GM12873 (cell line): ENCODE measurements around the gene CARD9.
A peak's percentile ranks its signal among the peaks of the same experiment; 100 is the strongest.

ENCODE experiments used
- CTCF ChIP-seq: IDR thresholded peaks from 2 replicates; pipeline ENCODE4 v1.5.1; 2012; ENCODE audit warnings: low read depth, mild to moderate bottlenecking, moderate library complexity, low read length, control low read depth; ENCODE audit not compliant: insufficient read depth; ENCODE audit errors: missing control alignments

Gene CARD9

GRCh38 chr9:136403915-136404800, 30.7 kb upstream of the CARD9 start:
- TF ChIP-seq CTCF = no peak

- TF ChIP-seq CTCF = peak; percentile 15
Observed at GRCh38 chr9:136403538-136403914, 30.1 kb upstream of the CARD9 start.

DNA sequence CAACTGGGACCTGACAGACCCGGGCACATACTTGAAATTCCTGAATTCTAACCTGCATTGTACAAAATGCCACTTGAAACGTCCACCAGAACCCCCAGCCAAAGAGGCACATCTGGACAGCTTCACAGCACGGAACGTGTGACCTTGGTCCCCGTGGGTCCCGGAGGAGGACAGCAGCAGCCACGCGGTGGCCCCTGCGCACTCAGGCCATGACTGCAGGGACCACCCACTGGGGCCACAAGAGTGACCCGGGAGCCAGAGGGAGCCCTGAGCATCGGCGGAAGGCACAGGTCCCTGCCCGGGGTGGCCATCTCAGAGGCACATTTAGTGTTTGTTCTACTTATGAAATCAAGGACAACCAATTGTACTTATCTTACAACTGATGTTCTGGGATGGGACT, 28.6 kb upstream of the CARD9 start:
- TF ChIP-seq CTCF = no peak

GRCh38 chr9:136401173-136401922, 27.9 kb upstream of the CARD9 start:
- no peak for TF ChIP-seq CTCF

GRCh38 chr9:136400038-136400834, 26.8 kb upstream of the CARD9 start, which contains the start of gene SNAPC4:
TSS of gene SNAPC4 (minus strand) at chr9:136400170. CDS start at chr9:136398428, 1,742 bp downstream.
- peak; percentile 89 for TF ChIP-seq CTCF

DNA sequence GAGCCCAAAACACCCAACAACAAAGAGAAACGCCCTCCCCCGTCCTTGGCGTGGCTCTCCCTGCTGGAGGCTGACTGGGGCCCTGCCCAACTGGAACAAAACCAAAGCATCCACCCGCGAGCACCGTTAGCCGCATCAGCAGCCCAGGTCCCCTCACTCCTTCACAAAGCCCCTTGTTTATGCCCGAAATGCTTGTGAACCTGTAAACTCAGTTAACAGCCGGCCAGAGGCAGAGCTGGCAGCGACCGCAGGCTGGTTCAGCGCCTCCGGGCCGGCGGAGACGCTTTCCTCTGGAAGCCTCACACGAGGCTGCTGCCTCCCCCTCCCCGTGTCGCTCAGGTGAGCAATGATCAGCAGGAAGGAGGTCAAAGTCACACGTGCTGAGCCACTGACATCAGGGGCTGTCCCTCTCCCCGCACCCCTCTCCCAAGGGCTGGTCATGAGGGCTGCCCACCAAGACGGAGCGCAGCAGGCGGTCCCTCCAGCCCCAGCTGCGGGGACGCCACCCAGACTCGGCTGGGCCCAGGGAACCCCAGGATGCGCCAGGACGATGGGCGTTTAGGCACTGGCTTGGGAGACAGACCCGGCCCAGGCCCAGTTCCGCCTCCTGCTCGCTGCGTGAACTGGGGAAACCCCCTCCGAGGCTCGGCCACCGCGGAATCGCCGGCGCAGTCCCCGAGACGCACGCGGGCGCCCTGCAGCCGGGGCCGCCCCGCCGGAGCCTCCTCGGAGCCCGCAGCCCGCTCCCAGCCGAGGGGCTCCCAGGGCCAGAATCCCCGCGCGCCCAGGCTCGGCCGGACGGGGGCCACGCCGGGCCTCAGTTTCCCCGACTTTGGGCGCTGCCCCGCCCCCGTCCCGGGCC, 25.9 kb upstream of the CARD9 start:
- no peak for TF ChIP-seq CTCF
